NT2/D1 (cell line): Measurements from ENCODE around the gene RALGPS1.

Experiments
- DNase-seq: peaks from one replicate; pipeline ENCODE4 v3.0.0-alpha.2; 2011; ENCODE audit warnings: low read depth, low spot score
- H3K27me3 ChIP-seq: 2 replicates; pipeline ENCODE4 v1.6.0; 2011; ENCODE audit warnings: mild to moderate bottlenecking; ENCODE audit not compliant: insufficient read length, insufficient read depth
- H3K36me3 ChIP-seq: 2 replicates; pipeline ENCODE4 v1.6.1; 2011; ENCODE audit warnings: mild to moderate bottlenecking, low read length, mixed read lengths; ENCODE audit not compliant: insufficient read depth, insufficient read length
- H3K4me1 ChIP-seq: 2 replicates; pipeline ENCODE4 v1.5.1; 2011; ENCODE audit not compliant: insufficient read depth, insufficient read length
- H3K4me3 ChIP-seq: 2 replicates; pipeline ENCODE4 v1.5.1; 2011; ENCODE audit warnings: low read depth; ENCODE audit not compliant: insufficient read length
- H3K9ac ChIP-seq: 2 replicates; pipeline ENCODE4 v1.6.0; 2011; ENCODE audit warnings: low read depth; ENCODE audit not compliant: insufficient read length
- H3K9me3 ChIP-seq: 2 replicates; pipeline ENCODE4 v1.5.1; 2011; ENCODE audit warnings: mild to moderate bottlenecking, low read length; ENCODE audit not compliant: insufficient read depth
- SUZ12 ChIP-seq: IDR thresholded peaks from 2 replicates; pipeline ENCODE4 v1.6.1; 2011; ENCODE audit not compliant: insufficient read length, insufficient read depth; ENCODE audit errors: extremely low read depth
- YY1 ChIP-seq: IDR thresholded peaks from 2 replicates; pipeline ENCODE4 v1.6.1; 2011; ENCODE audit not compliant: insufficient read length, insufficient read depth
- ZNF274 ChIP-seq: IDR thresholded peaks from 2 replicates; pipeline ENCODE4 v1.6.1; 2011; ENCODE audit warnings: mild to moderate bottlenecking, low read depth, low read length

The RALGPS1 gene

DNA sequence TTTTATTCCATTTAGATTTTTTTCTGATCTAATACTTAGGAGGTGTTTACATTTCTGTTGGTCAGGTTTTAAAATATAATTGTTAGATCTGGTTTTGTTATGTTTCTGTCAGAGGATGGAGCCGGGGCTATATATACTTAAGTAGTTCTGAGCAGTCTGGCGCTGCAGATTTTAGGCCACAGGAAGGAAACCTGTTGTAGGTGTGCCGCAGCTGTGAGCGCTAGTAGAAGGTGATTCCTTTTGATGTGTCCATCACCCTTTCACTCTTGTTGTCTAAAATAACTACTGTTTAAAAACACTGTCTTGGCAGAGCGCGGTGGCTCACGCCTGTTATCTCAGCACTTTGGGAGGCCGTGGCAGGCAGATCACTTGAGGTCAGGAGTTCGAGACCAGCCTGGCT is 37.2 kb upstream of the RALGPS1 start:
- no peak for DNase-seq
- H3K4me1 ChIP-seq = no peaks in the 10 kb centered on the region
- H3K9me3 ChIP-seq = no peaks in the 10 kb centered on the region
- no peaks in the 10 kb centered on the region for H3K27me3 ChIP-seq
- TF ChIP-seq YY1 (no peak), SUZ12 (no peak), ZNF274 (no peak)
- H3K36me3 ChIP-seq = peaks cover 19% of the 10 kb centered on the region
- no peak overlapping the region for H3K9ac ChIP-seq
- no peak overlapping the region for H3K4me3 ChIP-seq

DNA sequence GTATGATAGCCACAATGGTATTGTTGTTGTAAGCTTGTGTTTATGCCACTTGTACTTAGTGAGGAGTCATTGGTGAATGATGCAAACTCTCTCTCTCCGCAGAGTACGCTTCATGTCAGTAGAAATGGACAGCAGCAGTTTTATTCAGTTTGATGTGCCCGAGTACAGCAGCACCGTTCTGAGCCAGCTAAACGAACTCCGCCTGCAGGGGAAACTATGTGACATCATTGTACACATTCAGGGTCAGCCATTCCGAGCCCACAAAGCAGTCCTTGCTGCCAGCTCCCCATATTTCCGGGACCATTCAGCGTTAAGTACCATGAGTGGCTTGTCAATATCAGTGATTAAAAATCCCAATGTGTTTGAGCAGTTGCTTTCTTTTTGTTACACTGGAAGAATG is 35.3 kb upstream of the RALGPS1 start:
- DNase-seq = no peak
- Histone ChIP-seq H3K9me3 (no peaks in the 10 kb centered on the region), H3K27me3 (no peaks in the 10 kb centered on the region), H3K9ac (no peak overlapping the region), H3K36me3 (peaks cover 30% of the 10 kb centered on the region), H3K4me3 (no peak overlapping the region), H3K4me1 (peaks cover 3% of the 10 kb centered on the region)
- TF ChIP-seq YY1 (no peak), ZNF274 (no peak), SUZ12 (no peak)

DNA sequence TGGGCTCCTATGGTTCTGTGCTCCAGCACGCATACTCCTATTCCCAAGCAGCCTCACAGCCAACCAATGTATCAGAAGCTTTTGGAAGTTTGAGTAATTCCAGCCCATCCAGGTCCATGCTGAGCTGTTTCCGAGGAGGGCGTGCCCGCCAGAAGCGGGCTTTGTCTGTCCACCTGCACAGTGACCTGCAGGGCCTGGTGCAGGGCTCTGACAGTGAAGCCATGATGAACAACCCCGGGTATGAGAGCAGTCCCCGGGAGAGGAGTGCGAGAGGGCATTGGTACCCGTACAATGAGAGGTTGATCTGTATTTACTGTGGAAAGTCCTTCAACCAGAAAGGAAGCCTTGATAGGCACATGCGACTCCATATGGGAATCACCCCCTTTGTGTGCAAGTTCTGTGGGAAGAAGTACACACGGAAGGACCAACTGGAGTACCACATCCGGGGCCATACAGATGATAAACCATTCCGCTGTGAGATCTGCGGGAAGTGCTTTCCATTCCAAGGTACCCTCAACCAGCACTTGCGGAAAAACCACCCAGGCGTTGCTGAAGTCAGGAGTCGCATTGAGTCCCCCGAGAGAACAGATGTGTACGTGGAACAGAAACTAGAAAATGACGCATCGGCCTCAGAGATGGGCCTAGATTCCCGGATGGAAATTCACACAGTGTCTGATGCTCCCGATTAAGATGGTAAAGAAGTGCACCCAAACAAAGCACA is 34.2 kb upstream of the RALGPS1 start:
- Histone ChIP-seq H3K9me3 (no peaks in the 10 kb centered on the region), H3K27me3 (no peaks in the 10 kb centered on the region), H3K9ac (no peak overlapping the region), H3K4me3 (no peak overlapping the region), H3K36me3 (peaks cover 35% of the 10 kb centered on the region), H3K4me1 (peaks cover 5% of the 10 kb centered on the region)
- no peak for DNase-seq
- TF ChIP-seq YY1 (no peak), SUZ12 (no peak), ZNF274 (no peak)

DNA sequence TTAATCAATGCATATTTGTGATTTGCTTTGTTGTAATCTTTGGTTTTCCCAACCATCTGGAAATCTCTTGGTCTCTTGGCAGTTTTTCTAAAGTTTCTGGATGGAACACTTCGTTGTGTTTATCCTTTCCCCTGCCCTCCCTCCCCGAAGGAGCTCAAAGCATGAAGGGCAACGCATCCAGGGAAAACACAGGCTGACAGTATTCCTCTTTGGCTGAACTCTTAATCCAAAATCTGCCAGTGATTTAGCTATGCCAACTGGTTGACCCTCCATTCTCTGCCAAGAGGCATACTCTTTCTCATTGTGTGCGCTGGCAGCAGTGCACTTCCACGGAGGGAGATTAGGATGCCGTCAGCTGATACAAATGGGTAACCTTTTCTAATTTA is 33.6 kb upstream of the RALGPS1 start:
- Histone ChIP-seq H3K4me1 (peaks cover 7% of the 10 kb centered on the region), H3K36me3 (peaks cover 35% of the 10 kb centered on the region), H3K27me3 (no peaks in the 10 kb centered on the region), H3K9ac (no peak overlapping the region), H3K4me3 (no peak overlapping the region), H3K9me3 (no peaks in the 10 kb centered on the region)
- TF ChIP-seq ZNF274 (no peak), SUZ12 (no peak), YY1 (no peak)
- no peak for DNase-seq

DNA sequence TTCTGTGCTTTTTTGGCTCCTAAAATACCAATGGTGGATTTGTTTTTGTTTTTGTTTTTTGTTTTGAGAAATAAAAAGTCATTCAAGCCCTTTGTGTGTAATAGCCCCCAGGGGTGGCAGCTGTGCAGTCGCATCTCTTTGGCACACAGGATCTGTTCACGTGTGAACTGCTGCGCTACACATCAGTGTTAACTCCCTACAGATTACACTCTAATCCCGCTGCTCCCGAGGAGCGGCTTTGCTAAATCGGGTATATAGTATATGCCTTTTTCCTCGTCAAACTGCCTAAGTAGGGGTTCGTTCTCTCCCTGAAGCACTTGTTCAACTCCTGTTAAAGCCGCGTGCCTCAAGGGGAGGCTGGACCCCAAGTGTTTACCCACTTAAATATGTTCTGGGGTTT is 31.8 kb upstream of the RALGPS1 start:
- TF ChIP-seq ZNF274 (no peak), YY1 (no peak), SUZ12 (no peak)
- no peaks in the 10 kb centered on the region for H3K9me3 ChIP-seq
- H3K9ac ChIP-seq = no peak overlapping the region
- H3K4me3 ChIP-seq = no peak overlapping the region
- no peak for DNase-seq
- H3K27me3 ChIP-seq = no peaks in the 10 kb centered on the region
- H3K4me1 ChIP-seq = peaks cover 9% of the 10 kb centered on the region
- peaks cover 35% of the 10 kb centered on the region for H3K36me3 ChIP-seq

DNA sequence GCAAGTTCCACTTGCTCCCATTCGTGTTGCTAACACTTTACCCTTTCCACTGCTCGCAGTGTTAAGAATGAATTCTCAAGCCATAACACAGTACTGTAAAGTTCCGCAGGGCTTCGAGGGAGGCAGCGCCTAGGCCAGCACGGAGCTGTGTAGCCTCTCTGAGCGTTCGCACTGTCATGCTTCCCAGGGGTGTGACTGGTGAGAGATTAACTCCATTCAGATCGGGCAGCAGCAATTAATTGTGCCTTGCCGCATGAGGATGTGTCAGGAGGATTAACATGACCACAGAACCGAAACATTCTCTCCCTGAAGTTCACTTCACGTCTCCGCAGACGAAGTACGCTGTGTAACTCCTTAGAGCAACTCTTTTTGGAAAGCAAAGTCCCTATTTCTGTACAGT is 30.9 kb upstream of the RALGPS1 start:
- DNase-seq = no peak
- no peaks in the 10 kb centered on the region for H3K9me3 ChIP-seq
- H3K4me3 ChIP-seq = no peak overlapping the region
- H3K9ac ChIP-seq = no peak overlapping the region
- H3K4me1 ChIP-seq = peaks cover 9% of the 10 kb centered on the region
- TF ChIP-seq ZNF274 (no peak), YY1 (no peak), SUZ12 (no peak)
- H3K36me3 ChIP-seq = peaks cover 35% of the 10 kb centered on the region
- H3K27me3 ChIP-seq = no peaks in the 10 kb centered on the region

DNA sequence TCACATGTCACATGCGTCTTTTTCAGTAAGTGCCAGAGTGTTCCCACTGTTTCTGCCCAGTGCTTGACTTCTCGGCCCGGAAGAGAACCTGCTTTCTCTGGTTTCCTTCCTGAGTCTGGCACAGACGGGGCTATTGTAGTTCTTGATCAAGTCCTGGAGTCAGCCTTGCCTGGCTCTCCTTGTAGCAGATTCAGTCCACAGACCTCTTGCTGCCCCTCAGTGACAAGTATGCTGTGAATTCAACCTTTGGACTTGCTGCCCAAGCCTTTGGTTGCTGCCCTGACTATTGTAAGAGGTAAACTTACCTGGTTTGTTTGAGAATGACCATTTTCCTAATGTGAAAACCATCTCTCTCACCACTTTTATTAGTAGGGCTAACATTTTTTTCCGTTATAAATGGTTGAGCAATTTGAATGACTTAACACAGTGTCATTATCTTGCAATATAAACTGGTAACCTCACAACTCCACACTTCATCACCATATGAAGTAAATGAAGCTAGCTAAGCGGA is 29.4 kb upstream of the RALGPS1 start:
- no peak for TF ChIP-seq SUZ12
- TF ChIP-seq ZNF274 = no peak
- no peak for TF ChIP-seq YY1
- Histone ChIP-seq H3K36me3 (peaks cover 22% of the 10 kb centered on the region), H3K9me3 (no peaks in the 10 kb centered on the region), H3K4me1 (peaks cover 9% of the 10 kb centered on the region), H3K4me3 (no peak overlapping the region), H3K27me3 (no peaks in the 10 kb centered on the region), H3K9ac (no peak overlapping the region)
- DNase-seq = no peak
